HG03442 (cell line): ENCODE data around the gene TOR4A.

Experiments
- ATAC-seq: cut with Tn5 transposase; IDR thresholded peaks from one replicate; pipeline ENCODE4 v1.9.1; 2021; ENCODE audit warnings: mild to moderate bottlenecking, moderate library complexity; ENCODE audit not compliant: unreplicated experiment

Gene TOR4A

DNA sequence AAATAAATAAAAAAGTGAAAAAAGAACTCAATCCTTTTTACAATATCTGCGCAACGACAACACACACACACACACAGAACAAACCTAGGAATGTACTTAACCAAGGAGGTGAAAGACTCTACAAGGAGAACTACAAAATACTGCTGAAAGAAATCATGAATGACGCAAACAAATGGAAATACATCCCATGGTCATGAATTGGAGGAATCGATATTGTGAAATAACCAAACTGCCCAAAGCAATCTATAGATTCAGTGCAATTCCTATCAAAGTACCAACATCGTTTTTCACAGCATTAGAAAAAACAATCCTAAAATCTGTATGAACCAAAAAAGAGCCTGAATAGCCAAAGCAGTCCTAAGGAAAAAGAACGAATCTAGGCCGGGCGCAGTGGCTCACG is 54.4 kb downstream of the TOR4A start:
- no peak for ATAC-seq
